NCI-H2196 treated with DMSO at 0.1 percent for 48 hours (cell line): ENCODE results near the gene ALG1.
"Not testable (repeated sequence)": the region's sequence is repeated elsewhere in the genome, so short reads cannot be mapped to it uniquely, and the experiment has no call there.

Source experiments
- DNase-seq: peaks from one replicate; lab custom pipeline; 2025; ENCODE audit not compliant: unreplicated experiment; lab: John Stamatoyannopoulos, UW

ALG1 gene

DNA sequence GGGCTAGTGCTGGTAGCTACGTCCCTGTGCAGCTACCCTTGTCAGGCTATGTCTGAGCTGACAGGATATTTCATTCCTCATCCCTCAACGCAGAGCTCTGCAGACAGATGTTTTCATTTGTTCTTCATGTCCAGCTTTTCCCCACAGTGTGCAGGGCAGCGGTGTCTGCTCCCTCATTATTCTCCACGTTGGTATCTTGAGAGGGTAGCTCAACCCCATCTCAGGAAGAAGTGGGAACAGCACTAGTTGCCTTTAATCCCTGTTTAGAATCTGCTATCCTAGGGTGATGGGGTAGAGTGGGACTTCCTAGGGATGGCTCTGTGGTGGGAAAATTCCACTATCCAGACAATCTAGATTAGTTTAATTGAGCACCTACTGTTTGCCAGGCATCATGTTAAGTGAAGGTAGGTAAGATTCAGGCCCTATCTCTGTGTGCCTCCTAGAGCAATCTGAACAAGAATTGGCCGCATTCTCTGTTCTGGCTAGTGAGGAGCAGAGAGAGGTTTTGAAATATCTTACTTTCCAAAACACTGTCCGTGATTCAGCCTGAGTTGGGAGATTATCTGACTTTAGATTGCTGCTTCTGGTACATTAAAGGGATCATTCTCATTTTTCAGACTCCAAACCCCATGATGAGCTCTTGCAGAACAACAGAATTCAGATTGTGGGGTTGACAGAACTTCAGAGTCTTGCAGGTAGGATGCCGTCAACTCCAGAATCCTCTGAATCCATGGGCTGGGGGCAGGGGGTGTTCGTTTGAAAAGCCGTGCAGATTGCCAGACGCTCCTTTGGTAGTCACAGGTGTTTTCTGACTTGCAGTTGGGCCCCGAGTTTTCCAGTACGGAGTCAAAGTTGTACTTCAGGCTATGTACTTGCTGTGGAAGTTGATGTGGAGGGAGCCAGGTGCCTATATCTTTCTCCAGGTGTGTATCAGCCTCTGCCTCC is 963 bp downstream of the ALG1 start:
- DNase-seq: no peak

DNA sequence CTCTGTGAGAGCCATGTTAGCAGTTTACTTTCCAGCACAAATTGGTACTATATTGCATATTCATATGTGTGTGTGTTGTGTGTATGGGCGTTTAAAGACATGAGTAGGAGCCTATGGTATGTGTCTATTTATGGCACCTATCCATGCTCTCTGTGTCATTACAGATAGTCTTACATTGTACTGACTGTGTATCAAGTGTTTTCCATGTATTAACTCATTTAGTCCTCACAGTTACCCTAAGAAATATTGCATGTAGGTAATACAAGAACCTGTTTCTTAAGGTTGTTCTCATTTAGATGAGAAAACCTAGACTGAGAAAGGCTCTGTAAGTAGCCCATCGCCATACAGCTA is 1.6 kb downstream of the ALG1 start:
- no peak for DNase-seq

DNA sequence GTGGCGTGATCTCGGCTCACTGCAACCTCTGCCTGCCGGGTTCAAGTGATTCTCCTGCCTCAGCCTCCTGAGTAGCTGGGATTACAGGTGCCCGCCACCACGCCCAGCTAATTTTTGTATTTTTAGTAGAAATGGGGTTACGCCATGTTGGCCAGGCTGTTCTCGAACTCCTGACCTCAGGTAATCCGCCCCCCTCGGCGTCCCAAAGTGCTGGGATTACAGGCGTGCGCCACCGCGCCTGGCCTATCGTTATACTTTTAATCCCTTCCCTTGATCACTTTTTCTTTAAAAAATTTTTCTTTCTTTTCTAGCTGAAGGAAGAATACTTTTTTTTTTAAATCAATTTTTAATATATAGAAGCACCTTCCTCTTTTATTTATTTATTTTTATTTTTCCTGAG is 2.1 kb downstream of the ALG1 start:
- DNase-seq: not testable (repeated sequence)

DNA sequence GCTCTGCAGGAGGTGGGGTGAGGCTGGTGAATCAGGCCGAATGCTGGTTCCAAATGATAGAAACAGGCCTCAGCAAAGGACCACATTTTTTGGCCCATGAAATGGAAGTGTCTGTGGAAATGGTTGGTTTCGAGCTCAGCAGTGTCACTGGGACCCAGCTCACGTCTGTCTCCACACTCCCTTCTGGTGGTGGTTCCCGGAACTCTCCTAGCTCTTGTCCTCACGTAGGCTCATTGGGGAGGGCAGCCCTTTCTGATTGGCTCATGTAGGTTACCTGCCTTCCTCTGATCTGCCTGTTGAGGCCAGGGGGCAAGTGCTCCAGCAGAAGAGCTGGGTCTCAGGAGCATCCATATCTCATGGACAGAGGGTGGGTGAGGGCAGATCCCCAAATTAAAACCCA is 4.0 kb downstream of the ALG1 start:
- DNase-seq: no peak

DNA sequence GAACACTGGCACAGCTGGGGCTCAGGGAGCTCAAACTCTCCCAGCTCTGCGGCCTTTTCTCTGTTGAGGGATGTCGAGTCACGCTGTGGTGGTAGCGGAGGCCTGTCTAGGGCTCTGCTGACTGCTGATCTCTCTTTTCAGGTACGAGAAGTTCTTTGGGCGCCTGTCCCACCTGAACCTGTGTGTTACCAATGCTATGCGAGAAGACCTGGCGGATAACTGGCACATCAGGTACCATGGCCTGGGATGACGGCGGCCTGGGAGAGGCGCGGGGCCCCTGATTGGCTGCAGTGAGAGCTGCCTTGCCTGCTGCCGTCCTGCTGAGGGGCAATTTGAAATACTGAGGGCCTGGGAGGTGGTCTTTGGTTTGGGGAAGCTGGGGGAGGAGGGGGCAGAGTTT is 5.7 kb downstream of the ALG1 start:
- DNase-seq: no peak

DNA sequence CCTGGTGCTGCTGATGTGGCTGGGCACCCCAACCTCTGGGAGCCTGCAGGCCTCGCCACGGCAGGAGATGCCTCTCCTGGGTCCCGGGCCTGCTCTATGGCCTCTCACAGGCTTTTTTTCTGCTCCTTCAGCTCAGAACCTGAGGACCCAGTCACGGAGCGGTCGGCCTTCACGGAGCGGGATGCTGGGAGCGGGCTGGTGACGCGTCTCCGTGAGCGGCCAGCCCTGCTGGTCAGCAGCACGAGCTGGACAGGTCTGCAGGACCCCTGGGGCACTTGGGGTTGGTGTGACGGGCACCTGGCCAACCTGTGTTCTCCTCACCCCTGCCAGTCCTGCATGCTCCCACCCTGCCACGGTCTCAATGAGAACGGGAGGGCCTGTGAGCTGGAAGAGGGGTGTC is 7.0 kb downstream of the ALG1 start:
- no peak for DNase-seq

DNA sequence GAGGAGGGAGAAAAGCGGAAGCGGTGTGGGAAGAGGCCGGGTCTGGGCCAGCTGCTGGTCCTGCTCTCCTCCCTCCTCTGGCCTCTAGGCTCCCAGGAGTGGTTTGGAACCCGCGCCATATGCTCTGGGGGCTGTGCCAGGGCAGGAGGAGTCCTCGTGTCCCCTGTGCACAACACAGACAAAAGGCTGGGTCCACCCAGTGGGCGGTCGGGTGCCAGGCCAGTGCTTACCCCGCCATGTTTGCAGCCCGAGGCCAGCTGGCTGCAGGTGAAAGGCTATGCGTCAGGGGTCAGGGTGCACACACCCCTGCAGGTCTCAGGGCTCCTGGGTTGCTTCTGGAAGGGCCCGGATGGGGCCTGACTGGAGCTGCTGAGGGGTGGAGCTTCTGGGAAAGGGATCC is 8.8 kb downstream of the ALG1 start:
- not testable (repeated sequence) for DNase-seq

DNA sequence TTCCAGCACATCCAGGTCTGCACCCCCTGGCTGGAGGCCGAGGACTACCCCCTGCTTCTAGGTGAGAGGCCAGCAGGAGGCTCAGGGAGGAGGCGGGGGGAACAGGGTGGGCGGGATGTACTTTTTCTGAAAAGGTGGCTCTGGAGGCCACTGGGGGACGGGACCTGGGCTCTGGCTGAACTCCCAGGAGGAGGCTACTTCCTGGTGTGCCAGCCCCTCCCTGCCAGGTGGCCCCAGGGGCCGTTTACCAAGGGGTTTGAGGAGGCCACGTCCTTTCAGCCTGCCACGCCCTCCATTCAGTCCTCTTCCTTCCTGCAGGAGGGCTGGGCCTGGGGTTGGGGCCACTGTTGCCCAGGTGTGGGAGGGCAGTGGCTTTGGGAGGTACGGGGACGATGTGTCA is 9.4 kb downstream of the ALG1 start:
- DNase-seq: not testable (repeated sequence)

DNA sequence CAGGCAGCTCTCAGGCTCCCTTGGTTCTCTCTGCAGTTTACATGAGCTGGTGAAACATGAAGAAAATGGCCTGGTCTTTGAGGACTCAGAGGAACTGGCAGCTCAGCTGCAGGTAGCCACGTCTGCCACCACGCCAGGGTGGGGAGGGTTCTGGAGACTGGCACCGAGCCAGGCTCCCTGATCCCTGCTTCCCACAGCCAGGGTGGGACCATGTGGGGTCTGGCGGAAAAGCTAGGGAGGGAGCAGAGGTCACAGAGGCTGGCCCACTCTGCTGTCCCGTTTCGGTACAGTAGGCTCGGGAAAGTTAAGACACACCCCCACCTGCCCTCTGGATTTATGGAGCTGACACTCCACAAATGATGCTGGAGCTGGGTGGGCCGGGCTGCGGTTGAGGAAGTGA is 12.0 kb downstream of the ALG1 start:
- not testable (repeated sequence) for DNase-seq

DNA sequence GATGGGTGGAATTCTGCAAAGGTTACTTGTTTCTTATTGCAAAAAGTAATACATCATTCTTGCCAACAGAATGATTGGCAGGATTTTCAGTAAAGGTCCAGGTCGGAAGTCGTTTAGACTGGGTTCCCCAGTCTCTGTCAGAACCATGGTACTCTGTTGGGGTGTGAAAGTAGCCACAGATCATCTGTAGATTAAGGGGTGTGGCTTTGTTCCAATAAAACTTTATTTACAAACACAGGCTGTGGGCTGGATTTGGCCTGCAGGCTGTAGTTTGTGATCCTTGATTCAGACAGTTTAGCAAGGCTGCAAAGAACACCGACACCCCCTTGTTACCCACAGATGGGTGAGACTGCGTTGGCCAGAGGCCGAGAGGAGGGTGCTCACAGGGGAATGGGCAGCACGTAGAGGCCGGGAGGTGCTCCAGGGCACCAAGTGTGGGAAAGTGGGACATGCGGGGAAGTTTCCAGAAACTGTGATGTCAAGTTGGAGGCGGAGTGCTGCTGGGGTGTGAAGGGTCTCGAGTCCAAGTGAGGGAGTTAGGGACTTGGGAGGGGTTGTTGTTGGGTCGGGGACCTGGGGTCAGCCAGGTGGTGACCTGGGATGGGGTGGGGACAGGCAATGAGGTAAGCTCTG is 12.6 kb downstream of the ALG1 start:
- not testable (repeated sequence) for DNase-seq

DNA sequence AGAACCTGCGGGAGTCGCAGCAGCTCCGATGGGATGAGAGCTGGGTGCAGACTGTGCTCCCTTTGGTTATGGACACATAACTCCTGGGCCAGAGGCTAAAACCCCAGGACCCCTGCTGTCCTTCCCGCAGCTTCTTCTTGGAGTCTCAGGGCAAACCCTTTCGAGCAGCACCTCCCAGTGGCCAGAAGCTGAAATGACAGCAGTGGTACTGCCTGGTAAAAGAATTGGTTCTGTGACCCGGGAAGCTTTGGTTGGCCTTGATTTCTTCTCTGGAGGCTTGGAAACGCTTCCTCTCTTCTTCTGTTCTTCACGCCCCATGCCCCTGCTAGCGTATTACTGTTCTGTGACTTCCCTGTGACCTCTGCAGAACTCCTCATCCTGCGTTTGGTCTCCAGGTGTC is 13.2 kb downstream of the ALG1 start:
- not testable (repeated sequence) for DNase-seq

DNA sequence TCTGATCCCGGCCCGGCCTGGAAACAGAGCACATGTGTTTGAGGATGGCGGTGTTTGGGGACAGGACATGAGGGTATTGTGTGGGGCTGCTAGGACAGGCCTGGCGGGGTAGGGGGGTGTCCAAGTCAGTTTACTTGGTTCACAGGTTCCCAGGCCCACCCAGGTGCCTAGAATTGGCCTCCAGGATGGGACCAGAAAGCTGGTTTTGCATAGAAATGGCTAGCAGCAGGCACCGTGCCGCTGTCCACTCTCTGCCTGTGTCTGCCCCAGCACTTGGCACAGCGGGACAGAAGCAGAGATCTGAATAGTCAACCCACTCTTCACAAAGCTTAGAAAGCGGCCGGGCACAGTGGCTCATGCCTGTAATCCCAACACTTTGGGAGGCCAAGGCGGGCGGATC is 14.1 kb downstream of the ALG1 start:
- DNase-seq: not testable (repeated sequence)

DNA sequence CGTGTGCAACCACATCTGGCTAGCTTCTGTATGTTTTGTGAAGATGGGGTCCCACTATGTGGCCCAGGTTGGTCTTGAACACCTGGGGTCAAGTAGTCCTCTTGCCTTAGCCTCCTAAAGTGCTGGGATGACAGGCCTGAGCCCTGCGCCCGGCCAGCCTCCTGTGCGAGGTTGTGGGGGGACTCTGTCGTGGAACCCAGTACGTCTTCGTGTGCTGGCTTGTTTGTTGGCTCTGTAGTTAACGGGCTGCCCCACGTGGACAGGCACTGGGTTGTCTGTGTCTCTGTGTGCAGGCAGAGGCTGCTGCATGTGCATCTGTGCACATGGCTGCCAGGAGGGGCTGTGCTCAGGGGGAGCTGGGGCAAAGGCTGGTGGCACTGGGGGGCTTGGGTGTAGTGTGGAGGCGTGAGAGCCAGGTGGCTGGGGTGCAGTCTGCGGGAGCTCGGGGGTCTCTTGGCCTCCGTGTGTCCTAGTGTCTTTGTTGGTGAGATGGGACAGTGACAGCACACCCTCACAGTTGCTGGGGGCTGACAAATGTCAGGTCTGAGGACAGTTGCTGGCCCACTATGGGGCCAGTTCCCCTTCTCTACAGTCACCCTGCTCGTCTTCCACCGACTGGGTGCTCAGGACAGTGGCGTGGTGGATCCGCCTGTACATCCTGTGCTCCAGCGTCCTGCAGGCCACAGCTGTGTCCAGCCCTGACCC is 16.6 kb downstream of the ALG1 start:
- not testable (repeated sequence) for DNase-seq

DNA sequence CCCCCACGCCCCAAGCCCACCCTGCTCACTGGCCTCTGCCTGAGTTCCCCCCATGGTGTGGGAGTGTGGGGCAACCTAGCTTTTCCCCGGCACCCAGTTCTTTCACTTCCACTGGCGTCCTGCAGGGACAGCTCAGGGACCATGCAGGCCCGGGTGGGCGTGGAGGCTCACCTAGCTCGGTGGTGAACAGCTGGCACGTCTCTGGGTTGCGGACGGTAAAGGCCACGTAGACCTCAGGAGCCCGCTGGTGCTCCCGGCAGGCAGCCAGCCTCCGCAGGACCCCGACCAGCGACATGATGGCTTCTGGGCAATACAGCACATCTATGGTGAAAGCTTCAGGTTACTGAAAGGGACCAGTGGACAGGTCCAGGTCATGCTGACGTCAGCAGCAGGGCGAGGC is 17.3 kb downstream of the ALG1 start:
- DNase-seq: not testable (repeated sequence)

DNA sequence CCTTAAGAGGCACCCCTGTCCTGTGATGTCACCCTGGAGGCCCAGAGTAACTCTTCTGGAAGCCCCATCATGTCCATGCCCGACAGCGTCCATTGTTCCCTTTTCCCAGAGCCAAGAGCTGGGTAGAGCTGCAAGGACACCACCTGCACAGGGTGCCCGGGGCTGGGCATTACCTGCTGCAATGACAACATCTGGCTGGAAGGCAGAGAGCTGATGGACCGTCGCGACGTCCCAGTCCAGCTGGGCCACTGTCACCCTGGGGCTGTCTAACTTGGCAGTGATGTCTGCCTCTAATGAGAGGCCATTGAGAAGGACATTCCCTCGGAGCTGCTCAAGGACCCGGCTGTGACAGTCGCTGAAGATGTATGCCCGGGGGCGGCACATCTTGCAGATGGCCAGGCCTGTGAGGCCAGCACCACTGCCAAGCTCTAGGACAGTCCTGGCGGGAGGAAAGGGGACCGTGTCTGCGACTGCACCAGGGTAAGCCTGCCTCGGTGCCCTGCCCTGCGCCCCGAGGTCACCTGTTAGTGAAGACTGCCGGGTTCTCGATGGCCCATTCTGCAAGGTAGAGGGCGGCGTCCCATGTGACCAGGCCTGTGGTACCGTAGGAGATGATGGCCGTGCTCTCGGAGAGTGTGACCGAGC is 18.4 kb downstream of the ALG1 start:
- DNase-seq: not testable (repeated sequence)

DNA sequence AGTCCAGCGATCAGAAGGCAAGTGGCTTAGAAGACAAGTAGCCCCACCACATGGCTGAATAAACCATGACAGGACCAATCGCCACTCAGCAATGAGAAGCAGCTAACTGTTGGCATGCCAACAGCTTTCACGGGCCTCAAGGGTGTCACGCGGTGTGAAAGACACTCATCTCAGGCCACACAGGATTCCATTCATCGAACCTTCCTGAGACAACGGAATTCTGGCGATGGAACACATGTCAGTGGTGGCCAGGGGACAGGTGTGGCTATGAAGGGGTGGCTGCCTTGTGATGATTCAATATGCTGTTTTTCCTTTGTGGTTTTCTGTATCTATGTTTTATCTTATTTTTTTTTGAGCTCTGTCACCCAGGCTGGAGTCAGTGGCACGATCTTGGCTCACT is 18.9 kb downstream of the ALG1 start:
- not testable (repeated sequence) for DNase-seq

DNA sequence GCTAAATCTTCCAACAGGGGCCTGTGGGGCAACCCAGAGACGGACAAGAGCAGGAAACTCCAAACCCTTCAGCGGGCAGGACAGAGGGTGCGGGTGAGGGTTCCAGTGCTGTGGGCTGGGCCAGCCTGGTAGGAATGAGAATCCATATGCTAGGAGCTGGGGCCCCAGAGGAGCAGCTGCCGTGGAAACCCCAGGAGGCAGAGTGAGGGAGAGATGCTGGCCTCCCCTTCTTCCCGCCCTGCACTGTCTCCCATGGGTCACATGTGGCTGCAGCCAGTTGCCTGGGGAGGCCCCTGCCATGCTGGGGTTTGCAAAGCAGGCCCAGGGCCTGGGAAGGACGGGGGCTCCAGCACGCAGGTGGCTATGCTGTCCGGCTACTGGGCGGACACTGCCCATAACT is 21.4 kb downstream of the ALG1 start:
- not testable (repeated sequence) for DNase-seq

DNA sequence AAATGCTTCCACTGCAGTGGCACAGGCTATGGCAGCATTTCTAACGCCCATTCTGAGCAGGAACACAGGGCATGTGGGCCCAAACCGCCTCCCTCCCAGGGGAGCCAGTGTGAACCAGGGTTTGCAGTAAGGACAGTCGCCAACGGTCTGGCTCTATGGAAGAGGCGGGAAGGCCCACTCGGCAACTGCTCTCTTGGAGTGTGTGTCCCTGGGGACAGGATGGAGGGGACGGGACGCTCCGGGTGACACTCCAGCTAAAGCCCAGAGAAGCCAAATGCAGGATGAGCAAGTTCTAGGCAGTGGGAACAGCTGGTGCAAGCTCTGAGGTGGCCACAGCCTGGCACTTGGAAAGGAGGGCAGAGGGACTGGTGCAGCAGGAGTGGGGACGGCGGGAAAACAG is 22.1 kb downstream of the ALG1 start:
- DNase-seq: not testable (repeated sequence)

DNA sequence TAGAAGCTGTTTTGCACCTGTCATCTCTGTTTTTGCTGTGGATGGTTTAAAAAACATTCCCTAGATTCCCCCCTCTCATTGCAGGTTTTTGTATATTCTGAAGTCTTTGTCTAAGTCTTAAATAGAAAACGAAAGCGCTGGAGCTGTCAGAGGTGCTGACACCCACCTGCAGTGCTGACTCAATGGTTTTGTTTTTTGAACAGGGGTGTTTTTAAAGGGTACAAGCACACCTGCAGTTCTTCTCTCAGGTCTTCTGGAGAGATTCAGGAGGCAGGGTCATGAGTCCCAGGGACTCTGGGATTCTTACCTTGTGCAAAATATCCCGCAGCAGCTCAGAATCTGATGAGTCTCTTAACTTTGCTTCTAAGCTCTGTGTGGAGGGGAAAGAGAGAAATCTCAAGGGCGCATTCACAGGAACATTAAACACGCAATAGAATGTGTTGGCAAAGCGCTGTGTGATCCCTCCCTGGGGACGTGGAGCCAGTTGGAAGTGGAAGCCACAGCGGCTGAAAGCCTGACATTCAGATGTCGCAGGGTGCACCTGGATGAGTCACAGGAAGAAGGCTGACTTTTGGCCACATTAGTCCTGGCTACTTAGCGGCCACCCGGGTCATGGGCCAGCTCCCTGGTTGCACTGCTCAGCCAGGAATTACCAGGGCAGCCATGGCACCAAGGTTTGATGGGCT is 23.6 kb downstream of the ALG1 start:
- not testable (repeated sequence) for DNase-seq

DNA sequence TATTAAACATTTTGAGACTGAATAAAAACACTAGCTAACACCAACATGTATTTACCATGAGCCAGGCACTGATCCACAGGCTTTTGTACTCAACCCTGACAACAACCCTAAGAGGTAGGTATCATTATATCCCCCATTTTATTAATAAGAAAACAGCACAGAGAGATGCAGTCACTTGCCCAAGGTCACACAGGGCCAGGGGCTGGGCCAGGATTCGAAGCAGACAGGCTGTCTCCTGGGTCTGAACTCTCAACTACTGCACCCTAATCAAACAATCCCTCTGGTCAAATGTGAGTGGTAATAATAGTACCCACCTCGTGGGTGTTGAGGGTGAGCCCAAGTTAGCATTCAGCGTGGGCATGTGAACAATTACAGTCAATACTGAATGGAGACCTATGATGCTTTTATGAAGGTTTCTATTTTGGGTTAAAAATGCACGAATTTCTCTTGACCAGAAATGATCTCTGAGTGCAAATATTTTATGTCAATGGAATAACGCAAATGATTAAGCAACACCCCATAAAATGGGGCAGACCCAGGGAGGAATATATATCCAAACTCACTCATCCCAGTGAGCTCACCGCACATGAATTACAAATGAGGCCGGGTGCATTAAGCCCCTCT is 24.9 kb downstream of the ALG1 start:
- not testable (repeated sequence) for DNase-seq
